Panc1 (cell line): Measurements from ENCODE around the gene EPHB6.

Experiments used
- POLR2AphosphoS5 ChIP-seq: IDR thresholded peaks from 2 replicates; pipeline ENCODE4 v1.6.1; 2012; ENCODE audit warnings: mild to moderate bottlenecking, low read depth, low read length, moderate library complexity
- TF ChIP-seq, protein P1 (sequence below): fragments of 450-650 bp; IDR thresholded peaks from 2 replicates; pipeline ENCODE4 v1.5.1; 2017; ENCODE audit warnings: mild to moderate bottlenecking

DNA sequence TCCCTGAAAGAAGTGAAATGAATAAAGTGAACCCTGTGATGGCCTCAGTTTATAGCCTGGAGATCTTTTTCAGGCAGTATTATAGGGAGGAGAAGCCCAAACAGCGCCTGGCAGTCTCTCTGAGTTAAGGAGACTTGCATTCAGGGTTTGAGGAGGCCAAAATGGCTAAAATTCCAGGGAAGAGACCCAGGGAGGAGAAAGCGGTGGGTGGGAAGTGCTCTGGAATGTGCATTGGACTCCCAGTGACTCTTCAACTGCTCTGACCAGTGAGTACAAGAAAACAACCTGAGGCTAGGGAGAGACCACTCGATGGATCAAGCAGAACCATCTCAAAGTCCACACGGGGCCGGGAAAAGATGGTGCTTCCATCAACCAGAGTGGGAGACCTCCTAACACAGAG is 35.3 kb upstream of the EPHB6 start:
- TF ChIP-seq, protein P1, sequence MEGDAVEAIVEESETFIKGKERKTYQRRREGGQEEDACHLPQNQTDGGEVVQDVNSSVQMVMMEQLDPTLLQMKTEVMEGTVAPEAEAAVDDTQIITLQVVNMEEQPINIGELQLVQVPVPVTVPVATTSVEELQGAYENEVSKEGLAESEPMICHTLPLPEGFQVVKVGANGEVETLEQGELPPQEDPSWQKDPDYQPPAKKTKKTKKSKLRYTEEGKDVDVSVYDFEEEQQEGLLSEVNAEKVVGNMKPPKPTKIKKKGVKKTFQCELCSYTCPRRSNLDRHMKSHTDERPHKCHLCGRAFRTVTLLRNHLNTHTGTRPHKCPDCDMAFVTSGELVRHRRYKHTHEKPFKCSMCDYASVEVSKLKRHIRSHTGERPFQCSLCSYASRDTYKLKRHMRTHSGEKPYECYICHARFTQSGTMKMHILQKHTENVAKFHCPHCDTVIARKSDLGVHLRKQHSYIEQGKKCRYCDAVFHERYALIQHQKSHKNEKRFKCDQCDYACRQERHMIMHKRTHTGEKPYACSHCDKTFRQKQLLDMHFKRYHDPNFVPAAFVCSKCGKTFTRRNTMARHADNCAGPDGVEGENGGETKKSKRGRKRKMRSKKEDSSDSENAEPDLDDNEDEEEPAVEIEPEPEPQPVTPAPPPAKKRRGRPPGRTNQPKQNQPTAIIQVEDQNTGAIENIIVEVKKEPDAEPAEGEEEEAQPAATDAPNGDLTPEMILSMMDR, result no peak
- no peak for TF ChIP-seq POLR2AphosphoS5
